Measurements from ENCODE around the gene TTC39C.
"Not testable (repeated sequence)": the region's sequence is repeated elsewhere in the genome, so short reads cannot be mapped to it uniquely, and the experiment has no call there.

TTC39C gene

DNA sequence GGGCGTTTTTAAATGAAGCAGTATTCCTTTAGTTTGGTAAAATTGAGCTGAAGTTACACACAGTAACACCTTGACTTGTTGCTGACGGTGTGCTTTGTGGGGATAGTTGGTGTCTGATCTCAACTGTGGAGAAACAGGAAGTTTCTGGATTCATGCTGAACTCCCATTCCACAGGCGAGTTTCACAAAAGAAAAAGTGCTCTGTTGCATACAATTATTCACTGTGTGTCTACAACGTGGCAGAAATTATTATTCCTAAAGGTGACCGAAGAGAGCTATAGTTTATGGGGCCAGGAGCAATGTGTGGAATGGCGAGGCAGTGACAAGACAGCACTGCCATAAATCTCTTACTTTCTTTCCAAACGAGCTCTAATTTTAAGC, 123.8 kb downstream of the TTC39C start:
- no peak for DNase-seq (ENCODE audit: low read depth)

- peak; percentile 77 for DNase-seq (ENCODE audit: low read depth)
Measured at GRCh38 chr18:24138789-24139616, 124.4 kb downstream of the TTC39C start, which contains the start of gene CABYR. Gene CABYR, plus strand, starts transcription at chr18:24139062. Its CDS starts 4,053 bp downstream, at chr18:24143115.

DNA sequence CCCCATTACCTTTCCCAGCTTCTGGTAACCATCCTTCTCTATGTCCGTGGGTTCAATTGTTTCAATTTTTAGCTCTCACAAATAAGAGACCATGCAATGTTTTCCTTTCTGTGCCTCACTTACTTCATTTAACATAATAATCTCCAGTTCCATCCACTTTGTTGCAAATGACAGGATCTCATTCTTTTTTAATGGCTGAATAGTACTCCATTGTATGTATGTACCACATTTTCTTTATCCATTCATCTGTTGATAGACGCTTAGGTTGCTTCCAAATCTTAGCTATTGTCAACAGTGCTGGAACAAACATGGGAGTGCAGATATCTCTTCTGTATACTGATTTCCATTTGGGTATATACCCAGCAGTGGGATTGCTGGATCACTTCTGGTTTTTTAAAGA, 126.1 kb downstream of the TTC39C start:
- DNase-seq (ENCODE audit: low read depth), result no peak

DNA sequence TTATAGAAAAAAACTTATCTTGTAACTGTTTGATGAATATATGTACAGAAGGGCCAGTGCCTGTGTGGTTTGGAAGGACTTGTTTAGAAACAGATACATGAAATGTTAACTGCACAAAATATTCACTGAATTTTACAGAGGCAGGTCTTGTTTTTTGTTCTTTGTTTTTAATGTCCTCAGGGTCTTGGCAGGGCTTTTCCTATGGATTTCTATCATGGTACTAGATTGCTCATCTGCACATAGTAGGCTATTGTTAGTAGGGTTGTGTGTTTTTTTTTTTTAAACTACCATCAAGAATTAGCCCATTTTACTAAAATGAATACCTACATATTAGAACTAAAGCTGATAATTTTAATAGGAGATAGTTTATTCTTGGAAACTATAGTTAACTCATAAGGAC, 127.8 kb downstream of the TTC39C start:
- DNase-seq (ENCODE audit: low read depth), result no peak

DNA sequence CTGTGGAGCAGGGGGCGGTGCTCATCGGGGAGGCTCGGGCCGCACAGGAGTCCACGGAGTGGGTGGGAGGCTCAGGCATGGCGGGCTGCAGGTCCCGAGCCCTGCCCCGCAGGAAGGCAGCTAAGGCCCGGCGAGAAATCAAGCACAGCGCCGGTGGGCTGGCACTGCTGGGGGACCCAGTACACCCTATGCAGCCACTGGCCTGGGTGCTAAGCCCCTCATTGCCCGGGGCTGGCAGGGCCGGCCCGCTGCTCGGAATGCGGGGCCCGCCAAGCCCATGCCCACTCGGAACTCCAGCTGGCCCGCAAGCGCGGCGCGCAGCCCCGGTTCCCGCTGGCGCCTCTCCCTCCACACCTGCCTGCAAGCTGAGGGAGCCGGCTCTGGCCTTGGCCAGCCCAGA, 135.0 kb downstream of the TTC39C start:
- not testable (repeated sequence) for DNase-seq (ENCODE audit: low read depth)

DNA sequence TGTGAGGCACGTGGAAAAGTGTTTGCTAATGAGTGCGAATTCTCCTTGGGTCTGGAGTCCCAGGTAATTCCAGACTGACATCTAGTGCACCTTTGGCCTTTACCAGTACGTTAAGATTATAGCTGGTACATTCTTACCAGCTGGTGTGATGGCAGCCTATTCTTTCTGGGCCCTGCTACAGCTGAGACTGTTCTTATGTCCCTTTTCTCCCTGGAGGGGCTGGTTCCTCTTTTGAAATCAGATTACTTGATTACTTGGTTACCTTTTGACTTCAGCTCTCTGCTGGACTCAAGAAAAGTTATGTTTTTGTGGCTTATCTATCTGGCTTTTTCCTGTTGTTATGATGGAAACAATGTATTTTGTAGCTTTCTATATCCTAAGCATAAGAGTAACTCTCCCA, 138.8 kb downstream of the TTC39C start:
- no peak for DNase-seq (ENCODE audit: low read depth)

DNA sequence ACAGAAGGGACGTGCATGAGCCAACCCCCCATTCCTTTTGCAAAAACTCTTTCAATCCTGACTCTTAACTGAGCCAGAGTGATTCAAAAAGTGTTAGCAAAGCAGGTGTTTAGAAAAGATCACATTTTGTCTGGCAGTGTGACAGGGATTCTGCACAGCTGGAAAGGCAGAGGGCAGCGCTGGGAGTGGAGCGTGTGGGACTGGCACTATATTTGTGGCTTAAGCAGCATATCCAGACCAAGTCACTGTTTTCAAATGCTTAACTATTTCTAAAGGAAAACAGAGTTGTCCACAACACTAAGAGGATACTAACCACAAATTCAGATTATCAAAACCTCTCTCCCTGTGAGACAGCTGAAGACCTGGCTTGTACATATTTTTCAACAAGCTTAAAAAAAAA, 143.3 kb downstream of the TTC39C start:
- DNase-seq (ENCODE audit: low read depth), result no peak

- DNase-seq (ENCODE audit: low read depth), result no peak
Measured at GRCh38 chr18:24160086-24160485, 145.5 kb downstream of the TTC39C start.

DNA sequence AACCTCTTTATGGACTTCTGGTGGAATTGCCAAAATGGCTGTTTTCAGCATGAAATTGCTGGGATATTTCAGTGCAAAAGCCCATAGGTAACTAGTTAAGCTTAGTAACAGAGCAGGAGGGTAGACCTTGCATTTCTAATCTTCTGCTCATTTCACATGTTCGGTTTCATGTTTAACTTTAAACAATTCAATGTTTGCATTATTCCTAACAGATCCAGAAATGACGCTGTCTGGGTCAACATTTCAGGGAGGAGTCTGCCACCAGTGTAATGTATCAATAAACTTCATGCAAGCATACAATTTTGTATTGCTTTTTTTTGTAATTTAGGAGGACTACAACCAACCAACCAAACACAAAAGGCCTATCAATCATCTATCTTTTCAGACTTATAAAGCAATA, 146.8 kb downstream of the TTC39C start:
- no peak for DNase-seq (ENCODE audit: low read depth)

DNA sequence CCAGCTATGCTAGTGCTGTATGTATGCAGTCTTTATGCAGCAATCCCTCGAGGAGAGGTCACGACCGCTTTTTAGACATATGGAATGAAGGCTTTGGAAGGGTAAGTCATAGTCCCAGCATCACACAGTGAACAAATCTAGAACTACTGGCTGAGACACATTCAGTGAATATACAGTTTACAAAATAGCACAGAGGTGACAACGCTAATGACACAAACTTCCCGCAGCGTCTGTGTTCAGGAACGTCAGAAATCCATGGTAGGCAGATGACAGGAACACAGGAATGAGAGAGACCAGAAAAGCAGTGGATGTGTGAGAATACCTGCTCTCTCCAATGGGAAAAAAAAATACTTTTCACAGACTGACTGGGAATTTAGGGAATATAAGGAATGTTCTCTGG, 153.9 kb downstream of the TTC39C start:
- no peak for DNase-seq (ENCODE audit: low read depth)

- no peak for DNase-seq (ENCODE audit: low read depth)
Measured at GRCh38 chr18:24170360-24170759, 155.8 kb downstream of the TTC39C start.

DNA sequence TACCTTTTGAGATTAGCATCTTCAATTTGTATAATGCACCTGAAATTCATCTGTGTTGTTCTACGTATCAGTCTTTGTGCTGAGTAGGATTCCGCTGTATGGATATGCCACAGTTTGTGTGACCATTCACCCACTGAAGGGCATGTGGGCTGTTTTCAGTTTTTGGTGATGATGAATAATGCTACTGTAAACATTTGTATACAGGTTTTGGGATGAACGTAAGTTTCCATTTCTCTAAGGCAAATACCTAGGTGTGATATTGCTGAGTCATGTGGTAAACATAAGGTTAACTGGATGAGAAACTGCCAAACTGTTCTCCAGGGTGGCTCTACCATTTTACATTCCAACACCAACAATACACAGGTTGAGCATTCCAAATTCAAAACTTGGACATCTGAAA, 159.4 kb downstream of the TTC39C start:
- DNase-seq (ENCODE audit: low read depth), result no peak

GRCh38 chr18:24176727-24177416, 162.3 kb downstream of the TTC39C start:
- DNase-seq (ENCODE audit: low read depth), result peak; percentile 35

GRCh38 chr18:24177499-24178133, 163.1 kb downstream of the TTC39C start:
- no peak for DNase-seq (ENCODE audit: low read depth)

DNA sequence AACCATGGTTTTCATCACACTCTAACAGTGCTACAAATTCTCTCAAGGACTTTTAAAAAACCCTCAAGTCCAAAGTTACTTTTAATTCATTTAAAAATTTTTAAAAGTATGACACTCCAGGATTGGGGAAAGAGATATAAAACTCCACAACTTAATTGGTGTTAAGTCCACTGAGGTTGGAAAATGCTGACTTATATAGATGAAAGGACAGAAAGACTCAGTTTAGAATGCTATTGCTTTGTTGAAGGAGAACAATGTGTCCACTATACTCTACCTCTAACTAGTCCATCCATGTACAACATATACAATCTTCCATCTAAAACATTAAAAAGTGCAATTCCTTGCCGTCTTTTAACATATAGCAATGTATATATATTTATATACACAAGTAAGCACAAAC, 165.5 kb downstream of the TTC39C start:
- no peak for DNase-seq (ENCODE audit: low read depth)

DNA sequence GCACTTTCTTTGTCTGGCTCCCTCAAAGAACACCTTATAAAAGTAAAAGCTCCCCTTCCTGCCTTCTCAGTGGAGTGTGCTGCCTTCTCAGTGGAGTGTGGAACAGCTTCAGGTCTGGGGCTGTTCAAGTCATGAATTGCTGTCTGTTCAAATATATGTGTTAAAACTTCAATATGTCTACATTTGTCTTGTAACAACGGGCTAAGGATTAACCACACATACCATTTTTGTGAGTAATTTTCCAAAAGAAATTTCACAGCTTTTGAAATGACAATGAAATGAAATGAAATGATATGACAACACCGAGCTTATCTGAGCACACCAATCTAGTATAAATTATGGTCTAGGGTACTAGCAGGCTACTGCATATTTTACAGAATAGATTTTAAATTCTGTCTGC, 167.3 kb downstream of the TTC39C start:
- no peak for DNase-seq (ENCODE audit: low read depth)
